GM19468 (cell line): Measurements from ENCODE around the gene PDK2.

Source experiments
- ATAC-seq: cut with Tn5 transposase; IDR thresholded peaks from one replicate; pipeline ENCODE4 v1.9.1; 2021; ENCODE audit warnings: mild to moderate bottlenecking, moderate library complexity, moderate number of reproducible peaks; ENCODE audit not compliant: unreplicated experiment; ENCODE audit errors: extremely low read depth

The PDK2 gene

DNA sequence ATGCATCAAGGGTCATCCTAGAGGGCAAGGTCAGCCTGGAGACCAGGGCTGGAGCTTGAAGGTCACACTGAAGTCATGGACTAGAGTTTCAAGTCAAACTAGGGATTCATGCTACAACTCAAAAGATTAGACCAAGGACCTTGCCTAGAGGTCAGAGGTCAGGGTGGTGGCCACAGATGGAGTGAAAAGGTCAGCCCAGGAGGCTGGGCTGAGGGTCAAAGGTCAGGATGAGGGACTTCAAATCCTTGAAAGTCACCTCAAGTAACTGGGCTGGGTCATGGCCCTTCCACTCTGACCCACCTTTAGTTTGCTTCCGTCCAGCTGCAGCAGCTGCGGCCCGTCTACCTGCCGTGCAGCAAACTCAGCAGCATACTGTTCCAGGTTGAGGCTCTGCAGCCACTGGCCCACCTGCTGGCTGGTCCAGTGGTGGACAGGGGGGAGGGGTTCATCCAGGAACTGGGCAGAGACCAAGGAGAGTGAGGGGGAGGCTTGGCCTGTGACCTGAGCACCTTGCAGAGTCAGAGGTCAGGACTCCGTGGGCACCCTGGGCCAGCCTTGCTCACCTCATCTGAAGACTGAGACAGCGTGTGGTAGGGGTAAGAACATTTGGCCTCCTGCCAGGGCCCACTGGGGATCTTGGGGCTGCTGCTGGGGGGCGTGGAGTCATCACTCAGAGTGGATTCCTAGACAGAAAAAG lies 18.6 kb downstream of the PDK2 start:
- no peak for ATAC-seq

DNA sequence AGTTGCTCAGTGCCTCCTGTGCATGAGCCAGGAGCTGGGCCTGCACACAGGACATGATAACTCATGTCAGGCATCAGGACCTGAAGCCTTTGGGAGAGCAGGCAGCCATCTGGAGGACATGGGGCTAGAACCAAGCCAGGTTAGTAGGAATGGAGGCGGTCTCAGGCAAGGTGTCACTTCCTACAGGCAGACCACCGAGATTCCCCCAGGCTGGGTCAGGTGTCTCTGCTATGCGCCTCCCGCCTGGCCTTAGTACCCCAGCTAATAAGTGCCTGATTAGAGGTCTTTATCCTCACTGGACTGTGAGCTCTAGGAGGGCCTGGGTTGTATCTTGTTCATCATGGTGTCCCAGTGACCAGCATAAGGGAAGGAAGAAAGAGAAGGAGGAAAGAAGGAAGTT lies 19.2 kb downstream of the PDK2 start:
- no peak for ATAC-seq

DNA sequence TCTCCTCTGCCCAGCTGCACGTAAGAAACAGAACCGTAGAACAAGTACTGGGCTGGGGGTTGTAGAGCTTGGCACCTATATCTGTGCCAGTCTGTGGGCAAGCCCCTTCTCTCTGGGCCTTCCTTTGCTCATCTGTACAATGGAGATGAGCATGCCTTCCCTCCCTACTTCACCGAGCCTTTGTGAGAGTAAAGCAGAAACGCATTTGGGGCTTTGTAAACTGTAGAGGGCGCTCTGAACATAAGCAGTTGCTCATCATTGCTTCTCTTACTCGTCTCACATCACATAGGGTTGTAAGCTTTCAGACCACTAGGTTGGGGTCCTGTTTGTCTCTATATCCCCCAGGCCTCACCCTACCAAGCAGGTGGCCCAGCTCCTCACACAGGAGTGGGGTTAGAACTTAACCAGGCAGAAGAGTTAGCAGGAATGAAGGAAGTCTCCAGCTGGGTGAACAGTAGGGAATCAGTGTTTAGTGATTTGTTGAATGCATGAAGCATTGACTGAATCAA lies 19.8 kb downstream of the PDK2 start:
- no peak for ATAC-seq

DNA sequence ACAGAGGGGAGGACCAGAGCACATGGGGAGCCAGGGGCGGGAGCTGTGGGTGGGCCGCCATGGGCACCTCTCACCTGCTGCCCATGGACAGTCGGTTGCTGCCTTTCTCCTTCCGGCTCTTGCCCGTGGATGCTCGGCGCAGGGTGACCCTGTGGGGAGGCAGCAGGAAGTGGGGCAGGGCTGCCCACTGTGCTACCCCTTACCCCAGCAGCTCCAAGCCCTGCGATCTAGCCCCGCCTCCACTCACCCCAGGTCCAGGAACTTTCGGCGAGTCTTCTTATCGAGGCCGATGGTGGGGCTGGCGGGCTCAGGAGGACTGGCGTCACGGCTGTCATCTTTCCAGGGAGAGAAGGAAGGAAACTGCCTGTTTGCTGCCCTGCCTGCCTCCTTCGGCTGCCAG lies 20.6 kb downstream of the PDK2 start:
- no peak for ATAC-seq

DNA sequence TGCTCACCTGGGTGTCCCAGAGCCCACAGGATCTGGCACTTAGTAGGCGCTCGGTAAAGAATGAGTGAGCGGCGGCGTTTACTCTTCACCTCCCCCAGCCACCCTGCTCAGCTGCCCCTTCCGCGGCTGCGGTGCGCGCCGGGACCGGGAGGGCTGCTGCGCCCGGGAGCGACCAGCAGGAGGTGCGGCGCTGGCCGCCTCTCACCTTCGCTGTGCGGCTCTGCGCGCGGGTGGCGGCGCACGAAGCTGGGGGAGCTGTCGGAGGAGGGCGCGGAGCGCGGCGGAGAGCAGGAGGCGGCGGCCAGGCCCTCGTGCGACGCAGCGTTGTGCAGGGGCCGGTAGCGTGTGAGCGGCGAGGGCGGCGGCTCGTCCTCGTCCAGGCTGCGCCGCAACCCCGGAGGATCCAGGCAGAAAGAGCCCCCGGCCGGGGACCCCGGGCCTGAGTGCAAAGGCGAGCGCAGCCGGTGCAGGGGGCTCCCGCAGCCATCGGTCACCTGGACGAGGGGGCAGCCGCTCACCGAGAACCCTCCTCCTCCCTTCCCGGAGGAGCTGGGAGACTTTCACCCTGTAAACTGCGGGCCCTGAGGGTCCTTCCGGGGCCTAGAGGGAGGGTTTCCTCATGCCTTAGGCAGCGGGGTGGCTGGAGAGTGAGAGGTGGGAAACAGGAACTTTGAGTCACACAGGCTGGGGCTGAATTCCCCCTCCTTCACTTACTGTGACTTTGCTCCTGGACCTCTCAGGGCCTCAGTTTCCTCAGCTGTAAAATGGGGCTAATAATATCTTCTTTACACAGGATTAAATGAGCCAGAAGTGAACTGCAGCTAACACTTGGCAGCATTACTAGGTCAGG lies 22.3 kb downstream of the PDK2 start:
- ATAC-seq = no peak

DNA sequence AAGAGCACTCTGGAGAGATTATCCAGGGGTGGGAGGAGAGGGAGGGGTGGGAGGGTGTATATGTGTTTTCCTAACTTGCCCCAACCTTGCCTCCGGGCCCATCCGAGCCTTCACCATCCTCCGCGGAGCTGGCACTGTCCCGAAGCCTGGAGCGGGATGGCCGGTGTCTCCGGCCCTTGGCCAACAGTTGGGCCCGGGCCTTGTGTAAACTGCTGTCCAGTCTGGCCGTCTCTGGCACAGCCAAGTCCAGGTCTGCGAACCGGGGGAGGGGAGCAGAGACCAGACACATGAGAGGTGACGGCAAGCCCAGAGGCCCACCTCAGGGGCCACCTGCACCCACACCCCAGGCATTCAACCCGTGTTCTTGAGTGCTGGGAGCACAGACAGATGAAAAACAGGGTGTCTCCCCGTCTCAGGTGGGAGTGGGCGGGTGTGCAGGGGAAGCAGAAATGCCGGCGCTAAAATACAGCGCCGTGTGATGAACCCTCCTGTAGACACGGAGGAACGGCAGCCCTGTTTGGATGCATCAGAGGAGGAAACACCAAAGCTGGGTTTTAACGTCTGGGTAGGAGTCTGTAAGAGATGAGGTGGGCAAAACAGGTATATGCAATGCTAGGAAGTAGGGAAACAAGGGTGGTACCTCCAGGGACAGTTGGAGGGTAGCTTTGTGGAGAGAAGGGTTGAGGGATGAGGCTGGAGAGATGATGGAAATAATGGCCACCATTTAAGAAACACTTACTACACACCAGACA lies 23.1 kb downstream of the PDK2 start:
- no peak for ATAC-seq

DNA sequence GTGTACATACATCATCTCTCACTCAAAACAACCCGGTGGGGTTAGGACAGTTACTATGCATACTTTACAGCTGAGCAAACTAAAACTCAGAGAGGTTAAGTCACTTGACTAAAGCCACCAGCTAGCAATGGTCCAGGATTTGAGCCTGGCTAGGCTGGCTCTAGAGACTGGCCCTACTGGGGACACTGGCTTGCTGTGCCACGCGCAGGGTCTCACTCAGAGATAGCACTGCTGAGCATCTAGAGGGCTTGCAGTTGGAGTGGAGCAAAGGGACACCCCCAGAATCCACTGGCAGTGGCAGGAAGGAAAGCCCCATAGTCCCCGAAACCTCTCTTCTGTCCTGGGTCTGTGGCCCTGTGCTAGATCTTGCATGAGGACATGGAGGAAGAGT lies 23.7 kb downstream of the PDK2 start:
- no peak for ATAC-seq

DNA sequence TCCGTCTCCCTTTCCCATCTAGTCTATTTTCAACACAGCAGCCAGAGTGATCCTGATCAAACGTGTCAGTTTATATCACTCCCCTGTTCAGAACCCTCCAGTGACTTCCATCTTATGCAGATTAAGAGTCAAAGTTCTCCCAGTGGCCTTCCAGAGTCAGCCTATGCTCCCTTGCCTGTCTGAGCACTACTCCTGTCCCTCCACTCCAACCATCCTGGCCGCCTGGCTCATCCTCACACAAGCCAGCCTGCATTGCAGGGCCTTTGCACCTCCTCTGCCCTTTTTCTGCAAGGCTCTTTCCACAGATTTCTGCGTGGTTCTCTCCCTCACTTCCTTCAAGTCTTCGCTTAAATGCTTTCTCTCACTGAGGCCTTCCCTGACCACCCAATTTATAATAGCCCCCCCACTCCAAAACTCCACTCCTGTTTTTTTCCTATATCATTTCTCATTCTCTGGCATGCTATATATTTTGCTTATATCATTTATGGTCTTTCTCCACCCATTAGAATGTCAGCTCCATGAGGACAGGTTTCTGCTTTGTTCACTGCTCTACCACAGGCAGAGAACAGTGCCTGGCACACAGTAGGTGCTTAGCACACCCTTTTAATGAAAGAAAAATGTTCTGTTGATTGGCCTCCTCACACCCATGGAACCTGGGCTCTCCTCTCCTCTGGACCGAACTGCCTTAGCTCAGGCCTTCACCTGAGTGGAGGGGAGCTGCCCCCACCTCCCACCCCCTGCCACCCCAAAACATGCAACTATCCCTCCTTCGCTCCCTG lies 25.5 kb downstream of the PDK2 start:
- no peak for ATAC-seq

DNA sequence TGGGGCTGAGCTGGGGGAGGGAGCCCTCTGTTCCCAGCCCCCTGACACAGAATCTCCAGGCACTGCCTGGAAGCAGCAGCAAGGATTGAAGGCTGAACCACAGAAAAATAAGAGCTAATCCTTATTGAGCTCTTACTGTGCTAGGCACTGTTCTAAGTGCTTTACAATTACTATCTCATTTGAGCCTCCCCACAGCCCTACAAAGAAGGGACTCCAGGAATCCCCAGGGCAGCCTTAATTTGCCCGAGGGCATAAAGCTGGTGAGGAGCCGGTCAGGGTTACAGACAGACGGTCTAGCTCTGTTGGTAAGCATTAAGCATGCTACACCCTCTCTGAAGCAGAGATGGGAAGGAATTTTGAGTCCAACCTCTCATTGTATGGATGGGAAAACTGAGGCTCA lies 27.8 kb downstream of the PDK2 start:
- no peak for ATAC-seq

DNA sequence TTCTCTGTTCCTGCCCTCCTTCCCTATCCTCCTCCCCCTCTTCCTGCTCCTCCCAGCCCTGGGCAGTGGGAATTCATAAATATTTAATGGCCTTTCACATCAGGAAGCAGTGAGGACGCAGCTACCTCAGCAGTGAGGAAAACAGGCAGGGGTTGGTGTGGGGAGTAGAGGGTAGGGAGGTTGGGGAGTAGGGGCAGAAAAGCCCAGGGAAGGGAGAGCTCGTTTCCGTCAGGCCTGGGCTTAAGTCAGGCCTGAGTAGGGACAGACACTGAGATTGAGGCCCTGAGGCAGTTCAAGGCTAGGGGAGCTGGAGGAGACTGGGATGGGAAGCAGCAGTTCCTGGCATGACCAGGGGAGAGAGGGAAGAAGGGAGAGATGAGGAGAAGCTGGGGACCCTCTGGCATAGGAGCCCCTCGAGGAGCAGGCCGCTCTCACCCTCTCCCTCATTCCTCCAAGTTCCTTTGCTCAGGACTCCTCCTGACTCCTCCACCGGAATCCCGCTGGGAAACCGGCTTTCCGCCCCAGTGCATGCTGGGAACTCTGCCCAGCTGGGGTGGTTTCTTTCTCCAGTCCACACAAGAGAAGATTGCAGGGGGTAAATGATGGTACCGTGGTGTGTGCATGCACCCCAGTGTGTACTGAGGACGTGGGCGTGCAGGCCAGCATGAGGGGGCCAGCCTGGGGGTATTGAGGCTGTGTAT lies 28.6 kb downstream of the PDK2 start:
- ATAC-seq = no peak

DNA sequence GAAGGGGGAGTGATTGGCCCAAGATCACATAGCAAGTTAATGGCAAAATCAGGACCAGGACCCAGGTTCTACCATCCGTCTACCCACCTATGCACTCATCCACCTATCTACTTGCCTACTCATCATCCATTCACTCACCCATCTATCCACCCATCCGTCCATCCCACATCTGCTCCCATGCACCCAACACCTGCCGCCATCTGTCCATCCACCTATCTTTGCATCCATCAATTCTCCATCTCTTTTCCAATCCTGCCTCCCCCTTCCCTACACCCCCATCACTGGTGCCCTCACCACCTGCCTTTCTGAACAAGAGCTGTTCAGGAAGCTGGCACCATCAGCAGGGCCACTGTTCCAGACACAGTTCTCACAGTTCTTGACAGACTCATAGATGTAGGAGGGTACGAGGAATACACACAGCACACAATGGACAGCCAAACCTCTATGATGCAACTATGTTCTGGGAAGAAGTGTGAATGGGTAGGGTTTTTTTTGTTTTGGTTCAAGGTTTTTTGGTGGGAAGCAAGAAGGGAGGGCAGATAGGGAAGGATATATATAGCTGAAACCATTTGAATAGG lies 30.4 kb downstream of the PDK2 start:
- no peak for ATAC-seq

DNA sequence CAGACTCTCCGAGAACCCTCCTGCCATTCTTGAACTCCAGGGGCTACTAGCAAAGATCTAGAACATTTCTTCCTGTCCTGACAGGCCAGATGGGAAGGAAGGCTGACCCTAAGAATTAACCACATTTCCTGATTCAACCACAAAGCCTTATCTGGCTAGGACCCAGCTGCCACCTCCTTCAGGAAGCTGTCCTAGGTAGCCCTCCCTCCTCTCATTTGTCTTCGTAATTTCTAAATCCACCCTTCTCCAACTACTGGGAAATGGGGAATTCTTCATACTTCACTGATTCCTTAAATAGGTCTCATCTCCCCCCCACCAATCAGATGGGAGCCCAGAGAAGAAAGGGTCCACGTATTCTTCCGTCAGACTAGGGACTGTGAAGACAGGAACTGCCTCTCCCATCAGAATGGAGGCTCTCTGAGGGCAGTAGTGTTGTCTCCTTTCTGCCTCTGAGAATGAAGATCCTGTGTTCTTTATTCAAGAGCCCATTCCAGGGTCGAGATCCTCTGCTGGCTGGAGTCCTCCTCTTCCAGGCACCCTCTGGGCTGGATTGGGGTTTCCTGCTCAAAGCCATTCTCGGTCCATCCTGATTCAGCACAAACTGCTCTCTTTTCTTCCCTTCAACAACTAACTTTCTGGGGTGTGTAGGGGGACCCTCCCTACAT lies 32.7 kb downstream of the PDK2 start:
- no peak for ATAC-seq

DNA sequence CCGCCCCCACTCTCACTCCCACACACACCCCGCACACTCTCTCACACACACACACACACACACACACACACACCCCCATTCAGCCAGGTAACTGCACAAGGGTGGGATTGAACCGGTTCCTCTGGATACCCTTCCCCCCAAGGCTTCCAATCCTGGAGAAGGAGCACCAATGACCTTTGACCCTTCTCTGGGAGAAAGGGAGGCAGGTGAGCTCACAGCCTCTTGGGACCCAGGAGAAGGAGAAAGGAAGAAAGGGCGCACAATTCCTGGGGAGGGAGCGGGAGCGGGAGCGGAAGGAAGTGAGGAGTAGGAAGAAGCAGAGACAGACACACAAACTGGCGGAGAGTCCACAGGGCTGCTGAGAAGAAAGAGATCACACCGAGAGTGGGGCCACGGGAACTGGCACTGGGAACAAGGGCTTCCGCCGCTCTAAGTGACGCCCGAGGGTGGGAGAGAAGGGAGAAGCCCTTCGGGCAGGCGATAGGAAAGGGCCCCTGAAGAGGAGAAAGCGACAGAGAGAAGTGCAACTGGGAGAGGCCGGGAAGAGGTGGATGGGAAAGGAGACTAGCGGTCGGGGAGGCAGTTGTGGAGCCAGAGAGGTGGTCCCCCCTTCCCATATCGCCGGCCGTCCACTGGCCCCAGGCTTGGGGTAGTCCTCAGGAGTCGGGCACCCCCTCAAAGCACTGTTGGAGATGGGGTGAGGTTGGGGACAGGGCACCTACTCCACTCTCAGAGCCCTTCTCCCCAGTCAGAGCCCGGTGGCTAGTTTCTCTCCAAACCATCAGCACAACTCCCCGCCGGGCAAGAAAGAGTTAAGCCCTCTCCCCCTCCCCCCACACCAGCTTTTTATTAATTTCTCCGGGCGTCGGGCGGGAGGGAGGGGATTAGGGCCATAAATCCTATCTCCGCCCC lies 33.5 kb downstream of the PDK2 start:
- no peak for ATAC-seq

DNA sequence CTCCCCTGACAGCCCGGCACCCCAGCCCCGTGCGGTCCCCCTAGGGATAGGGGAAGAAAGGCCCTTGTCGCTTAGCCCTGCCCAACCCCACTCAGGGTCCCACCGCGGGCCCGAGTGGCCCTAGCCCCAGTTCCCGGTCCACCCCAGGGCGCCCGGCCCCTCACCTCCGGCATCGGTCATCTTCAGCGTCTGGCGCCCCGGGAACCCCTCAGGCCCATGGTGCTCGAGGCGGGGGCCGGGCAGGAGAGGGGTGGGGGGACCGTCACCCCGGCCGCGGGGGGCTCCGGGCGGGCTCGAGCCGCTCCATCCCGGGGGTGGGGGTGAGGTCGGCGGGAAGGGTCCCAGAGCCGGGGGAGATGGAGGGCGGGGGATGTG lies 34.2 kb downstream of the PDK2 start:
- ATAC-seq = no peak

DNA sequence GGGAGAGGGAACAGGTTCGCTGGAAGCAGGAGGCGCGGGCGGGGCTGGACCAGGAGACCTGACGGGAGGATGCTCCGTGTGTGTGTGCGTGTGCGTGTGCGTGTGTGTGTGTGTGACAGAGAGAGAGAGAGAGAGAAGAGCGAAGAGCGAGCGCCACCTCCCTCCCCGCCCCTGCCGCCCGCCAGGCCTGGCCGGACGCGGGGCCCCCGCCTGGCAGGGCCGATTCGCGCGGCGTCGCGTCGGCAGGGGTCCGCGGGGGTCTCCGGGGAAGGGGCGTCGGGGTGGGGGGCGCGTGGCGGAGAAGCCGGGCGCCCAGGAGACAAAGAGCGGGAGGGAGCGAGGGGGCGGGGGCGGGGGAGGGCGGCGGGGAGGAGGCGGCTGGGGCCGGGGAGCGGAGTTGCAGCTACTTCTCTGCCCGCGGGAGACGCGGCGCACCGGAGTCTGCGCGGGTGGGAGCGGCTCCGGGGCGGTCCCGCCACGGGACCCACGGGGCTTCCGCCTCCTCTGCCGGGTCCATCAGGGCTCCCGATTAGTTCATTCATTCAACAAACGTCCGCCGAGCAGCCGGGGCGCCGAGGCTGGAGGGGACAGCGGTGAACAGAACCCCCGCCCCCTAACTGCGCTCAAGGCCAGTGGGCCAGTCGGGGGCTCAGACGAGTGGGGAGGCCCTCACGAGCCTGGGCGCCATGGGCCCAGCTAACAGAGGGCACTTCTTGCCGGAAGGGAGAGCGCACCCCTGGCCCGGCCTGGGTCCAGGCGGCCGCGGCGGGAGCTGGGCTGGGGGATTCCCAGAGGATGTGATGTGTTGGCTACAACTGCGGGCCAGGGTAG lies 34.8 kb downstream of the PDK2 start, which contains the start of gene SAMD14:
SAMD14 (minus strand) TSS at position 433 of the 831 bp plus-strand sequence. CDS start 5,201 bp downstream, outside the sequence.
- no peak for ATAC-seq

DNA sequence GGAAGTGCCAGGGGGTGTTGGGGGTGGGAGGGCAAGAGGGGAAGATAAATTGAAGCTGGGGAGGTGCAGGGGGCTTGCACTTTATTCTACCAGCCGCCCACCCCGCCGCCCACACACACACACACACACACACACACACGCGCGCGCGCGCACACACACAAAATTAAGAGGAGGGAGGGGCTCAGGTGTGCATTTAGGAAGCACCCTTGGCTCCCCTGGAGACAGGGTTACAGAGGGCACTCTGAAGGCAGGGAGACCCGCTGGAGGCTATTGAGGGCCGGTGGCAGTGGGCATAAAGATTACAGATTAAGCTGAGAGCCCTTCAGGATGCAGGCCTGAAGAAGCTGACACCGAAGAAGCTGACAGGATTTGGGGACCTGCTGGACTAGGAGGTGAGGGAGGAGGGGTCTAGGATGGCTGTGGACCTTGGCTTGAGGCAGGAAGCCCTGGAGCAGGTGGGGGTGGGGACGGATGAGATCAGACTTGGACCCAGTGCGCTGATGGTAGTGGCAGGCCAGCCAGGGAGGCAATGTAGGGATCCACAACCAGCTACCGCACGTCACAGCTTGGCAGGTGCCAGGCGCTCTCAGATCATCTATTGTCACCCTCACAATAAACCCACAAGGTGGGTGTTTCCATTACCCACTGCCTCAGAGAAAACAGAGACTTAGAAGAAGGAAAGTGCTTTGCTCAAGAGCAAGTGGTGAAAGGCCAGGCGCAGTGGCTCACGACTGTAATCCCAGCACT lies 35.6 kb downstream of the PDK2 start:
- ATAC-seq = no peak
